ENCODE data around the gene TBC1D7. TPM values are rescaled to one million over a fixed set of nuclear protein-coding genes. Genes with fewer than 3 reads are reported as not detected.

Gene TBC1D7
- total RNA-seq, 1 donor from 2014 or later: 34.7 TPM

- no peak for DNase-seq (ENCODE audit: low spot score, unreplicated experiment)
- H3K4me3 Mint-ChIP-seq (ENCODE audit: low read depth): no peak overlapping the region
- no peaks in the 10 kb centered on the region for H3K27me3 Mint-ChIP-seq
- H3K9me3 Mint-ChIP-seq (ENCODE audit: low read depth): peaks cover 13% of the 10 kb centered on the region
- no peak for TF ChIP-seq CTCF (IDR thresholded peaks at IDR 0.05; ENCODE audit: unreplicated experiment)
- peaks cover 43% of the 10 kb centered on the region for H3K36me3 Mint-ChIP-seq (ENCODE audit: insufficient read depth)
- peaks cover 8% of the 10 kb centered on the region for H3K4me1 Mint-ChIP-seq (ENCODE audit: low read depth)
- H3K27ac Mint-ChIP-seq: no peak overlapping the region
Observed at GRCh38 chr6:13286181-13286580, 42.2 kb downstream of the TBC1D7 start.

DNA sequence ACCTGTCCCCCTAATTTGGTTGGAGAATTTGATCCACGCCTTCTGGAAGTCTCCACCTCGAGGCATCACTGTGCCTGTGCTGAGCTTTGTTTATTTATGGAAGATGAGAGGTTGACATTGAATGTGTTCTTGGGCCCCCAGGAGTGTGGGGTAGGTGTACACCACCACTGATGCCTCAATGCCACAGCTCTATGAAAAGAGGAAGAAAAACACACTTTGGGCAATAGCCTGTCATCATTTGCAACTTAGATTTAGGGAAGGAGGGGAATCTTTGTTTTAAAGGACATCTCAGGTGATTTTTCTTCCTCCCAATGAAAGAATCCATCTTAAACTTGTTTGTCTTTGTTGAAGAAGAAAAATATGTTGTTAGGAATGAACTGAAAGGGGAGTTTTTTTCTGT, 42.6 kb downstream of the TBC1D7 start:
- TF ChIP-seq CTCF (IDR thresholded peaks at IDR 0.05; ENCODE audit: unreplicated experiment): no peak
- peaks cover 13% of the 10 kb centered on the region for H3K9me3 Mint-ChIP-seq (ENCODE audit: low read depth)
- peaks cover 8% of the 10 kb centered on the region for H3K4me1 Mint-ChIP-seq (ENCODE audit: low read depth)
- H3K27me3 Mint-ChIP-seq: no peaks in the 10 kb centered on the region
- H3K36me3 Mint-ChIP-seq (ENCODE audit: insufficient read depth): peaks cover 43% of the 10 kb centered on the region
- no peak overlapping the region for H3K27ac Mint-ChIP-seq
- no peak for DNase-seq (ENCODE audit: low spot score, unreplicated experiment)
- no peak overlapping the region for H3K4me3 Mint-ChIP-seq (ENCODE audit: low read depth)

DNA sequence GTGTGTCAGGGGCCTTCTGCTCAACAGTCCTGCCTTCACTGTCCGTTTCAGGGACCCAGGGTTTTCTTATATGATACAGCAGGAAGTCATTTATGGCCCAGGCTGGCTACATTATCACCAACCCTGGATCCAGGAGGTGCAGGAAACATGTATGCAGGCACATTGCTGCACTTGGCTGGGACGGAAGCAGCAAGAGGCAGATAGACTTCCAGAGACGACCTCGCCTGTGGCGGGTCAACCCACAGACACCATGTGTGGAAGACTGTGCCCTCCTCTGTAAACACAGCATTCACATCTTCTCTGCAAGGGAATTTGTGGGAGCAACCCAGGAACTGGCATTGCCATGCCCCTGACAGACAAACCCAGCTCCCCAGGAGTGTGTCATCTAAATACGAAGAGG, 43.7 kb downstream of the TBC1D7 start:
- H3K4me1 Mint-ChIP-seq (ENCODE audit: low read depth): peaks cover 4% of the 10 kb centered on the region
- H3K27ac Mint-ChIP-seq: no peak overlapping the region
- no peak overlapping the region for H3K4me3 Mint-ChIP-seq (ENCODE audit: low read depth)
- DNase-seq (ENCODE audit: low spot score, unreplicated experiment): no peak
- H3K36me3 Mint-ChIP-seq (ENCODE audit: insufficient read depth): peaks cover 37% of the 10 kb centered on the region
- TF ChIP-seq CTCF (IDR thresholded peaks at IDR 0.05; ENCODE audit: unreplicated experiment): no peak
- no peaks in the 10 kb centered on the region for H3K27me3 Mint-ChIP-seq
- H3K9me3 Mint-ChIP-seq (ENCODE audit: low read depth): peaks cover 10% of the 10 kb centered on the region

- H3K27me3 Mint-ChIP-seq: no peaks in the 10 kb centered on the region
- no peak overlapping the region for H3K4me3 Mint-ChIP-seq (ENCODE audit: low read depth)
- DNase-seq (ENCODE audit: low spot score, unreplicated experiment): no peak
- H3K27ac Mint-ChIP-seq: no peak overlapping the region
- H3K4me1 Mint-ChIP-seq (ENCODE audit: low read depth): no peaks in the 10 kb centered on the region
- H3K36me3 Mint-ChIP-seq (ENCODE audit: insufficient read depth): peaks cover 26% of the 10 kb centered on the region
- peaks cover 10% of the 10 kb centered on the region for H3K9me3 Mint-ChIP-seq (ENCODE audit: low read depth)
- no peak for TF ChIP-seq CTCF (IDR thresholded peaks at IDR 0.05; ENCODE audit: unreplicated experiment)
Observed at GRCh38 chr6:13283331-13283730, 45.0 kb downstream of the TBC1D7 start.

DNA sequence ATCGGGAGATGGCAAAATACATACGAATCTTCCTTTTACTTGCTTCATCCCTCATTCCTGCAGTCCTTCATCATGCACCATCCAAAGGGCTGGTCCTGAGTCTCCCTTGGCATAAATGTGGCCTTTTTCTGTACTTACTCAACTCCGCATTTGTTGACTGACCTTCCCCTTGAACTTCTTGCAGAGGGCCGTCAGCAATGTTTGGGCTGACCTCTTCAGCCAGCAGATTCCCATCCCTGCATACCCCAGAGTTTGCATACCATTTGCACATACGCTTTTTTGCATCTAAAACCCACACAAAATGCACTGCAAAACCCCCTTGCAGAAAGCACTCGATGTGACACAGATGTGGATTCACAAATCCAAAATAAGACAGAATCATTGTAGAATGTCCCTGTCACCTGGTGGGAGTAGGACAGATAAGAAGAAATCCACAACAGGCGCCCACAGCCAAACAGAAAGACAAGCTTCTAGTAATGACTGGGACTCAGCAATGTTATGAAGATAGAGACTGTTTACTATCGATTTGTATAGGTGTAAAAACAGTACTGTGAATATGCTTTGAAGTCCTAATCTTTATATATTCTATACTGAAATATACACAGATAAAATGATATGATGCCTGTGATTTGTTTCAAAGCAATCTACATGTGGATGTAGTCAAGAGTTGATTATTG, 45.8 kb downstream of the TBC1D7 start:
- no peak for TF ChIP-seq CTCF (IDR thresholded peaks at IDR 0.05; ENCODE audit: unreplicated experiment)
- no peak for DNase-seq (ENCODE audit: low spot score, unreplicated experiment)
- peaks cover 19% of the 10 kb centered on the region for H3K36me3 Mint-ChIP-seq (ENCODE audit: insufficient read depth)
- H3K9me3 Mint-ChIP-seq (ENCODE audit: low read depth): peaks cover 10% of the 10 kb centered on the region
- no peaks in the 10 kb centered on the region for H3K27me3 Mint-ChIP-seq
- H3K27ac Mint-ChIP-seq: peak overlapping the region; percentile 60
- H3K4me1 Mint-ChIP-seq (ENCODE audit: low read depth): no peaks in the 10 kb centered on the region
- H3K4me3 Mint-ChIP-seq (ENCODE audit: low read depth): no peak overlapping the region

All from progenitor cell of endocrine pancreas (in vitro differentiated cells).